HepG2 (cell line): Measurements from ENCODE around the gene PDHX. TPM values are rescaled to one million over a fixed set of nuclear protein-coding genes. Genes with fewer than 3 reads are reported as not detected.

Source experiments
- ATAC-seq: fragments of 200-7000 bp; cut with Tn5 transposase; 3 replicates; pipeline ENCODE4 v1.9.1; 2020; ENCODE audit warnings: mild to moderate bottlenecking, moderate library complexity
- BruUV-seq: library from RNA; stranded (reverse); fragments of 400-500 nt; replicated peaks from 2 replicates; lab custom pipeline; 2021; lab: Mats Ljungman, UMichigan
- CTCF ChIA-PET: fragments of 300-600 bp; formaldehyde crosslinking; extraction: SDS; loops from one replicate; lab custom pipeline; 2021; ENCODE audit warnings: low total read pairs, inconsistent platforms, low intra/inter-chr PET ratio; lab: Yijun Ruan, JAX
- POLR2A ChIA-PET: fragments of 350-600 bp; sonication (Branson Sonifier 250); formaldehyde crosslinking; loops from one replicate; lab custom pipeline; 2020; ENCODE audit warnings: antibody characterized with exemption, inconsistent platforms; lab: Yijun Ruan, JAX
- DNase-seq: peaks from one replicate; pipeline ENCODE4 v3.0.0-alpha.2; 2015; ENCODE audit warnings: low spot score
- FAIRE-seq: peaks from 3 replicates; lab custom pipeline; 2011; peaks lifted over from hg19 to GRCh38; lab: Jason Lieb, UNC
- H2AFZ ChIP-seq: one replicate; pipeline ENCODE4 v1.6.1; 2011; ENCODE audit warnings: low read length, inconsistent platforms
- H3K27ac ChIP-seq: fragments of 300-600 bp; 3 replicates; pipeline ENCODE4 v1.8.0; 2011; ENCODE audit warnings: mixed run types, mild to moderate bottlenecking, mixed read lengths, low read length, inconsistent platforms; ENCODE audit not compliant: insufficient read depth; ENCODE audit errors: extremely low read length
- H3K27me3 ChIP-seq, 2 experiments: fragments of 200-600 bp in 1 of 2; 2 replicates in 1 of 2; 3 replicates in 1 of 2; pipeline versions ENCODE4 v1.6.0 to v1.8.0; 2011; ENCODE audit warnings: low read length in 2 of 2, mild to moderate bottlenecking in 2 of 2, moderate library complexity in 2 of 2, inconsistent platforms in 1 of 2; ENCODE audit not compliant: insufficient read depth in 2 of 2, control insufficient read depth in 1 of 2
- H3K36me3 ChIP-seq, 2 experiments: fragments of 200-600 bp in 1 of 2; replicated peaks in 1 of 2; 2 replicates in 1 of 2; 3 replicates in 1 of 2; pipeline versions ENCODE4 v1.5.1 to v1.8.0; 2011; ENCODE audit warnings: low read length in 2 of 2, inconsistent platforms in 1 of 2; ENCODE audit not compliant: insufficient read depth in 2 of 2, control insufficient read depth in 1 of 2
- H3K4me1 ChIP-seq: 2 replicates; pipeline ENCODE4 v1.5.1; 2012; ENCODE audit warnings: low read length, inconsistent platforms; ENCODE audit not compliant: insufficient read depth
- H3K4me2 ChIP-seq: 2 replicates; pipeline ENCODE4 v1.6.0; 2011; ENCODE audit warnings: low read depth, low read length, inconsistent platforms
- H3K4me3 ChIP-seq, 3 experiments: fragments of 200-600 bp in 1 of 3; sonication (generic), shearing (Covaris generic) in 1 of 3; replicated peaks in 1 of 3; 2 replicates each; pipeline ENCODE4 v1.5.1; 2011 to 2016; ENCODE audit warnings: low read length in 3 of 3, inconsistent platforms in 2 of 3, low read depth in 2 of 3, mild to moderate bottlenecking in 2 of 3, control low read depth in 1 of 3, mixed read lengths in 1 of 3; ENCODE audit not compliant: insufficient read depth in 1 of 3
- H3K79me2 ChIP-seq: one replicate; pipeline ENCODE4 v1.6.1; 2011; ENCODE audit warnings: low read length, inconsistent platforms; ENCODE audit not compliant: insufficient read depth
- H3K9ac ChIP-seq: 2 replicates; pipeline ENCODE4 v1.6.0; 2011; ENCODE audit warnings: mild to moderate bottlenecking, low read depth, low read length, inconsistent platforms; ENCODE audit not compliant: insufficient read depth
- H3K9me3 ChIP-seq: 2 replicates; pipeline ENCODE4 v1.5.1; 2012; ENCODE audit warnings: mild to moderate bottlenecking, low read length
- H4K20me1 ChIP-seq: 2 replicates; pipeline ENCODE4 v1.6.0; 2011; ENCODE audit warnings: inconsistent platforms, mild to moderate bottlenecking, low read length, moderate library complexity; ENCODE audit not compliant: insufficient read depth
- ARNT2 ChIP-seq: sonication (generic); formaldehyde crosslinking; IDR thresholded peaks from 2 replicates; pipeline ENCODE4 v1.8.0; 2022; ENCODE audit warnings: mild to moderate bottlenecking, low read depth, missing genetic modification reagents, moderate library complexity
- CBX2 ChIP-seq, 2 experiments: fragments of 200-600 bp in 1 of 2; sonication (generic); formaldehyde crosslinking in 1 of 2; IDR thresholded peaks; 2 replicates each; pipeline versions ENCODE4 v1.7.0 to v1.8.1; 2018 to 2022; ENCODE audit warnings: low read depth in 2 of 2, low read length in 1 of 2, mild to moderate bottlenecking in 1 of 2, missing genetic modification reagents in 1 of 2
- DDIT3 ChIP-seq: sonication (generic); formaldehyde crosslinking; IDR thresholded peaks from 2 replicates; pipeline ENCODE4 v1.4.0; 2020; ENCODE audit warnings: mild to moderate bottlenecking, missing genetic modification reagents
- FLYWCH1 ChIP-seq: sonication (generic); formaldehyde crosslinking; IDR thresholded peaks from 2 replicates; pipeline ENCODE4 v1.8.1; 2023; ENCODE audit warnings: mild to moderate bottlenecking, missing genetic modification reagents
- HES4 ChIP-seq: sonication (generic); formaldehyde crosslinking; IDR thresholded peaks from 2 replicates; pipeline ENCODE4 v1.9.0; 2021; ENCODE audit warnings: mild to moderate bottlenecking, missing genetic modification reagents, borderline replicate concordance
- MED8 ChIP-seq: sonication (generic); formaldehyde crosslinking; IDR thresholded peaks from 2 replicates; pipeline ENCODE4 v1.8.1; 2023; ENCODE audit warnings: mild to moderate bottlenecking, missing genetic modification reagents; ENCODE audit not compliant: insufficient replicate concordance
- NFYB ChIP-seq: sonication (generic); formaldehyde crosslinking; IDR thresholded peaks from 2 replicates; pipeline ENCODE4 v1.4.0; 2020; ENCODE audit warnings: missing genetic modification reagents
- NPAS2 ChIP-seq: sonication (generic); formaldehyde crosslinking; IDR thresholded peaks from 2 replicates; pipeline ENCODE4 v1.8.0; 2022; ENCODE audit warnings: mild to moderate bottlenecking, missing genetic modification reagents, borderline replicate concordance
- RFX3 ChIP-seq: IDR thresholded peaks from 2 replicates; pipeline ENCODE4 v1.6.1; 2016; ENCODE audit warnings: missing biosample characterization, missing genetic modification reagents
- SOX6 ChIP-seq, 2 experiments: fragments of 450-650 bp in 1 of 2; sonication (generic) in 1 of 2; formaldehyde crosslinking in 1 of 2; IDR thresholded peaks; 2 replicates each; pipeline versions ENCODE4 v1.4.0 to v1.6.1; 2017 to 2020; ENCODE audit warnings: antibody characterized with exemption in 1 of 2, mild to moderate bottlenecking in 1 of 2, missing genetic modification reagents in 1 of 2
- TOPORS ChIP-seq: sonication (generic); formaldehyde crosslinking; IDR thresholded peaks from 2 replicates; pipeline ENCODE4 v1.8.0; 2023; ENCODE audit warnings: mild to moderate bottlenecking, missing genetic modification reagents
- ZNF34 ChIP-seq: sonication (generic); formaldehyde crosslinking; IDR thresholded peaks from 2 replicates; pipeline ENCODE4 v1.4.0; 2020; ENCODE audit warnings: mild to moderate bottlenecking, missing genetic modification reagents, borderline replicate concordance
- ZNF772 ChIP-seq: sonication (generic); formaldehyde crosslinking; IDR thresholded peaks from 2 replicates; pipeline ENCODE4 v1.5.0; 2020; ENCODE audit warnings: mild to moderate bottlenecking, missing genetic modification reagents
- ZSCAN25 ChIP-seq: sonication (generic); formaldehyde crosslinking; IDR thresholded peaks from 2 replicates; pipeline ENCODE4 v1.8.0; 2022; ENCODE audit warnings: mild to moderate bottlenecking, missing genetic modification reagents
- ZSCAN9 ChIP-seq: IDR thresholded peaks from 2 replicates; pipeline ENCODE4 v1.6.1; 2016; ENCODE audit warnings: borderline replicate concordance
- WGBS: methylation state at CpG from one replicate; pipeline ENCODE4 v1.1.6; 2017; ENCODE audit warnings: low lambda C conversion rate; 5-methylcytosine and 5-hydroxymethylcytosine counted together
- in situ Hi-C: cut with HindIII; loops from 2 replicates; pipeline ENCODE4 v1.10.0; 2017; ENCODE audit warnings: low pct_unique_long_range_greater_than_20kb; ENCODE audit not compliant: extremely low pct_ligation_motif_present
- intact Hi-C: fragments of 100-400 bp; cut with micrococcal nuclease; formaldehyde crosslinking; loops from one replicate; pipeline ENCODE4 v1.10.0; 2022; ENCODE audit not compliant: unreplicated experiment
- polyA plus RNA-seq, 8 experiments: library from polyadenylated mRNA; depleted of rRNA in 3 of 8; stranded (reverse) in 7 of 8; unstranded in 1 of 8; fragments of >200 nt; fragmentation: Illumina TruSeq in 4 of 8; extraction: Trizol in 4 of 8; gene quantifications; 2 replicates each; pipeline versions ENCODE4 v1.2.1 to v1.2.3, GENCODE V29; 2011 to 2016; ENCODE audit warnings: low read depth in 4 of 8, missing spikeins in 1 of 8, mixed read lengths in 1 of 8; ENCODE audit not compliant: insufficient read depth in 1 of 8
- total RNA-seq, 5 experiments: library from RNA; depleted of rRNA; stranded (reverse); fragments of >200 nt; fragmentation: Illumina TruSeq; extraction: Trizol; gene quantifications; 2 replicates each; pipeline ENCODE4 v1.2.3, GENCODE V29; 2016; ENCODE audit warnings: low read depth in 1 of 5
- TF ChIP-seq, protein P1 (sequence below): sonication (generic); formaldehyde crosslinking; IDR thresholded peaks from 2 replicates; pipeline ENCODE4 v1.9.0; 2022; ENCODE audit warnings: low read depth, missing genetic modification reagents
- TF ChIP-seq, protein P2 (sequence below): IDR thresholded peaks from 2 replicates; pipeline ENCODE4 v1.6.1; 2018; ENCODE audit warnings: missing genetic modification reagents, mild to moderate bottlenecking, missing compliant biosample characterization

PDHX gene
- total and polyA plus RNA-seq, 2 of the 13 experiments (the other 11 are each of a cell fraction or from before 2014, with no cell fraction given): 41.0 to 73.8 TPM

- no peak for FAIRE-seq
- Histone ChIP-seq H3K4me2 (no peak overlapping the region), H4K20me1 (no peaks in the 10 kb centered on the region), H3K4me3 (no peak overlapping the region), H3K4me1 (no peaks in the 10 kb centered on the region), H3K27ac (no peak overlapping the region), H3K79me2 (no peaks in the 10 kb centered on the region), H2AFZ (no peak overlapping the region), H3K9ac (no peak overlapping the region), H3K27me3 (peaks cover 0 to 3% of the 10 kb centered on the region in 2 experiments; a peak in 3 of 5 replicates), H3K9me3 (no peaks in the 10 kb centered on the region), H3K36me3 (no peaks in the 10 kb centered on the region)
- BruUV-seq: no TSS peak
- in situ Hi-C loops (no loop called here), intact Hi-C loops (no loop called here)
- no peak for ATAC-seq
- 0% methylated on average over 1 of the region's 3 CpGs for WGBS
- CTCF ChIA-PET: no interaction called here
- POLR2A ChIA-PET: no interaction called here
- DNase-seq: no peak
- no peak for TF ChIP-seq ZSCAN25 (CRISPR knock-in tag)
- TF ChIP-seq RFX3 (CRISPR knock-in tag): no peak
- TF ChIP-seq TOPORS: no peak
- TF ChIP-seq, protein P1, sequence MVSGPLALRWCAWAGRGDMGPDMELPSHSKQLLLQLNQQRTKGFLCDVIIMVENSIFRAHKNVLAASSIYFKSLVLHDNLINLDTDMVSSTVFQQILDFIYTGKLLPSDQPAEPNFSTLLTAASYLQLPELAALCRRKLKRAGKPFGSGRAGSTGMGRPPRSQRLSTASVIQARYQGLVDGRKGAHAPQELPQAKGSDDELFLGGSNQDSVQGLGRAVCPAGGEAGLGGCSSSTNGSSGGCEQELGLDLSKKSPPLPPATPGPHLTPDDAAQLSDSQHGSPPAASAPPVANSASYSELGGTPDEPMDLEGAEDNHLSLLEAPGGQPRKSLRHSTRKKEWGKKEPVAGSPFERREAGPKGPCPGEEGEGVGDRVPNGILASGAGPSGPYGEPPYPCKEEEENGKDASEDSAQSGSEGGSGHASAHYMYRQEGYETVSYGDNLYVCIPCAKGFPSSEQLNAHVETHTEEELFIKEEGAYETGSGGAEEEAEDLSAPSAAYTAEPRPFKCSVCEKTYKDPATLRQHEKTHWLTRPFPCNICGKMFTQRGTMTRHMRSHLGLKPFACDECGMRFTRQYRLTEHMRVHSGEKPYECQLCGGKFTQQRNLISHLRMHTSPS: no peak
- no peak for TF ChIP-seq HES4 (CRISPR knock-in tag)
- TF ChIP-seq, protein P2, sequence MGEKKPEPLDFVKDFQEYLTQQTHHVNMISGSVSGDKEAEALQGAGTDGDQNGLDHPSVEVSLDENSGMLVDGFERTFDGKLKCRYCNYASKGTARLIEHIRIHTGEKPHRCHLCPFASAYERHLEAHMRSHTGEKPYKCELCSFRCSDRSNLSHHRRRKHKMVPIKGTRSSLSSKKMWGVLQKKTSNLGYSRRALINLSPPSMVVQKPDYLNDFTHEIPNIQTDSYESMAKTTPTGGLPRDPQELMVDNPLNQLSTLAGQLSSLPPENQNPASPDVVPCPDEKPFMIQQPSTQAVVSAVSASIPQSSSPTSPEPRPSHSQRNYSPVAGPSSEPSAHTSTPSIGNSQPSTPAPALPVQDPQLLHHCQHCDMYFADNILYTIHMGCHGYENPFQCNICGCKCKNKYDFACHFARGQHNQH (CRISPR knock-in tag): no peak
- TF ChIP-seq NPAS2: no peak
- TF ChIP-seq SOX6 (IDR thresholded peaks at IDR 0.05): no peak
- TF ChIP-seq SOX6 (CRISPR knock-in tag; IDR thresholded peaks at IDR 0.05): no peak
- no peak for TF ChIP-seq NFYB
- no peak for TF ChIP-seq MED8 (CRISPR knock-in tag)
- no peak for TF ChIP-seq CBX2 (IDR thresholded peaks at IDR 0.05; ENCODE audit: low read depth, low read length)
- TF ChIP-seq CBX2 (CRISPR knock-in tag; IDR thresholded peaks at IDR 0.05; ENCODE audit: low read depth): no peak
- TF ChIP-seq DDIT3 (CRISPR knock-in tag): no peak
- no peak for TF ChIP-seq ZNF34 (CRISPR knock-in tag)
- no peak for TF ChIP-seq ARNT2
- TF ChIP-seq ZNF772 (CRISPR knock-in tag): no peak
- TF ChIP-seq ZSCAN9 (CRISPR knock-in tag): no peak
- no peak for TF ChIP-seq FLYWCH1 (CRISPR knock-in tag)
These were observed 120.2 kb downstream of the PDHX start for GRCh38 chr11:35036639-35037038.
